Measurements from ENCODE around the gene XYLB. TPM values are rescaled to one million over a fixed set of nuclear protein-coding genes. Genes with fewer than 3 reads are reported as not detected.

The XYLB gene
- total RNA-seq, 1 donor from 2014 or later: 1.4 TPM

GRCh38 chr3:38364721-38365400 lies 18.3 kb downstream of the XYLB start:
- DNase-seq (ENCODE audit: low spot score): no peak

GRCh38 chr3:38365469-38366062 lies 19.0 kb downstream of the XYLB start:
- DNase-seq (ENCODE audit: low spot score): no peak

- no peak for DNase-seq (ENCODE audit: low spot score)
These were observed 19.5 kb downstream of the XYLB start for GRCh38 chr3:38366082-38366481.

DNA sequence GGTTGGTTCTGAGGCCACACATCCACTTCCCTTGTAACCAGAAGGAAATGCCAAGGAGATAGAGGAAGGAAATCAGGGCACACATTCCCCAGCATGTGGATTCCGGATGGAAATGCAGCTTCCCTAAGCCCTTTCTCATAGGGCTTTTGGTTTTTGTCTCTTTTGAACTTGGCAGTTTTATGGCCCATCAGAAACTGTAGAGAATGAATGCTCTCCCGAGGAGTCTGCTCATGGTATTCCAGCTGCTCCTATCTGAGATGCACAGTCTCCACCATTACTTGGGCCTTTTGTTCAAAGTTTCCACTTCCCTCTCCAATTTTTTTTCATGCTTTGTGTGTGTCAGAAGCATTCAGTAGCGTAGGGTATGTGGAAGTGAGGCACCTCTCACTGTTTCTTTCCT lies 21.2 kb downstream of the XYLB start:
- DNase-seq (ENCODE audit: low spot score): peak; percentile 89

- DNase-seq (ENCODE audit: low spot score): no peak
These were observed 21.7 kb downstream of the XYLB start for GRCh38 chr3:38368238-38368637.

DNA sequence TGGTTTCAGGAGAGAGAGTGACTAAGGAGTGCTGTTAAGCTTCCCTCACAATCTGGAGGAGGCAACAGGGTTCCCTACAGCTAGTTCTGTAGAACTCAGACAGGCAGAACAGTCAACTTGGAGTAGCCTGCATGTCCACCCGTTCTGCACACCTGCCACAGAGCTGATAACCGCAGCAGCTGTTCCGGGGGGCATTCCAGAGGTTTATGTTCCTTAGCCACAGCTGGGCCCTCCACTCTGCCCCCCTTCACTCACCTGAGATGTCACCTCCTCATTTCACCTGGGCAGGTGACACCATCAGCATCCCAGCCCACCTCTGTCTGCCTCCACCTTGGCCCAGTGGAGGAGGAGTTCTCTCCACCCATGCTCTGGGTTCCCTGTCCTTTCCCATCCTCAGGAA lies 22.6 kb downstream of the XYLB start:
- no peak for DNase-seq (ENCODE audit: low spot score)

- no peak for DNase-seq (ENCODE audit: low spot score)
These were observed 23.6 kb downstream of the XYLB start for GRCh38 chr3:38370149-38370548.

GRCh38 chr3:38370861-38371260 lies 24.3 kb downstream of the XYLB start:
- DNase-seq (ENCODE audit: low spot score): no peak

- DNase-seq (ENCODE audit: low spot score): peak; percentile 22
These were observed 25.1 kb downstream of the XYLB start for GRCh38 chr3:38371541-38372213.

DNA sequence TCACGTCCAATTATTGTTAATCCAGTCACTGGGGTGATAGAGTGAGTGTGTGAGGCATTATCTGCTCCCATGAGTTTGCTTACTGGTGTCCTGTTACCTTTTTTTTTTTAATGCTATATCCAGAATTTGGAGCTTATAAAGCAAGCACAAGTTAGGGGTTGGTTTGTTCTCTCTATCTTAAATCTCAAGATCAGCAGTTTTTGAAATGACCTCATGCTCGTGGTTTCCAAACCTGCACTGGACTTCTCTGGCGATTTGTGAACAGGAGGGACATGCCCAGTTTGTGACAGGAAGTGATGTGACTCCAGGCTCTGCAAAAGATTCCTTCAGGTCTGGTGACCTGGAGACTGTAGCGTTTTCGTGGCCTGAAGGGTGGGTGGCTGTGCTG lies 25.6 kb downstream of the XYLB start:
- DNase-seq (ENCODE audit: low spot score): no peak

GRCh38 chr3:38374221-38374620 lies 27.6 kb downstream of the XYLB start:
- no peak for DNase-seq (ENCODE audit: low spot score)

- DNase-seq (ENCODE audit: low spot score): no peak
These were observed 28.5 kb downstream of the XYLB start for GRCh38 chr3:38375072-38375471.

- DNase-seq (ENCODE audit: low spot score): no peak
These were observed 29.0 kb downstream of the XYLB start for GRCh38 chr3:38375488-38376097.

DNA sequence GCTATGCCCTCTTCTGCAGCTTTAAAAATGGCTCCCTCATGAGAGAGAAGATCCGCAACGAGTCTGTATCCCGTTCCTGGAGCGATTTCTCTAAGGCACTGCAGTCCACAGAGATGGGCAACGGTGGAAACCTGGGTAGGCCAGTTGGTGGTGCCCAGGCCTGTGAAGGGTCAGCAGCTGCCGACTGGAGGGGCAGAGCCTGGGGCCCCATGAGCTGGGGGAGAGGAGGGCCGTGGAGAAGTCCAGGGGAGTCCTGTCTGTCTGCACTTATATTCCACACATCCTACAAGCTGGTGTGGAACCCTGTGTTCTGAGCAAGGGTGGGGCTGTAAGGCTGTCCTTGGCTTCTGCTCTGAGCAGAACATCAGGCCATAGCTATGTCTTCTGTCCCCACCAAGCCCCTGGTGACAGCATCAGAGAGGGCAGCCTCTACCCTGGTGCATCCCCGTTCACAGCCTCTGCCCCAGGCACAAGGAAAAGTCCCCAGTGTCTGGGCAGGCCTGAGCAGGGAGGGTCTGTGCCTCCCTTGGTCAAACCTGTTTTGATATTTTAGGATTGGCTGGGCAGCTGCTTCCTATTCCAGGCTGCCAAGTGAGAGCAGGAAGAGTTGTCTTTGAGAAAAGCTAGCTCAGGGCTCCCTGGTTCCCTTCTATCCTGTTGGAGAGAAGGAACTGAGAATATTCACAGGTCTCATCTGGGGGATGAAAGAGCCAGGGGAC lies 29.7 kb downstream of the XYLB start:
- no peak for DNase-seq (ENCODE audit: low spot score)

DNA sequence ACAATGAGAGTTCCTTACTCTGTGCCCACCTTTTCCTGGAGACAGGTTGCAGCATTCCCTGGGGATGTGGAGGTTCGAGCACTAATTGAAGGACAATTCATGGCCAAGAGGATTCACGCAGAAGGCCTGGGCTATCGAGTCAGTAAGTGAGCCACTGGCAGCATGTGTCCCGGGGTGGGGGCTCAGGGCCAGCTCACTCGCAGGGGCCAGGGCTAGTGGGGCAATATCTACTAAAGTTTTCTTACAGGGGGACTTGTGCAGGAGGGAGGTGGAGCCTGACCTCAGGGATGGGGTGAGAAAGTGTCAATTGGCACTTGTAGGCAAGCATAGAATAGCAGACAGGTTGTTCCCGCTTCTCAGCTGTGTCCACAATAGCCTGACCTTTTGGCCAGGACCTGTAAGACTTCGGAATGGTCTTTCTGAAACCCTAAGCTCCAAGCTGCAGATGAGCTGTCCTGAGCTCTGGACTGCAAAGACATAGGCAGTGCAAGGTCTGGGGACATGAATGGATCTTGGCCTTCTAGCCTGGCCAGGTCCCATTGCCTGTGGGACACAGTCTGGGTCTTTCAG lies 32.7 kb downstream of the XYLB start:
- DNase-seq (ENCODE audit: low spot score): no peak

- no peak for DNase-seq (ENCODE audit: low spot score)
These were observed 36.0 kb downstream of the XYLB start for GRCh38 chr3:38382506-38383080.

DNA sequence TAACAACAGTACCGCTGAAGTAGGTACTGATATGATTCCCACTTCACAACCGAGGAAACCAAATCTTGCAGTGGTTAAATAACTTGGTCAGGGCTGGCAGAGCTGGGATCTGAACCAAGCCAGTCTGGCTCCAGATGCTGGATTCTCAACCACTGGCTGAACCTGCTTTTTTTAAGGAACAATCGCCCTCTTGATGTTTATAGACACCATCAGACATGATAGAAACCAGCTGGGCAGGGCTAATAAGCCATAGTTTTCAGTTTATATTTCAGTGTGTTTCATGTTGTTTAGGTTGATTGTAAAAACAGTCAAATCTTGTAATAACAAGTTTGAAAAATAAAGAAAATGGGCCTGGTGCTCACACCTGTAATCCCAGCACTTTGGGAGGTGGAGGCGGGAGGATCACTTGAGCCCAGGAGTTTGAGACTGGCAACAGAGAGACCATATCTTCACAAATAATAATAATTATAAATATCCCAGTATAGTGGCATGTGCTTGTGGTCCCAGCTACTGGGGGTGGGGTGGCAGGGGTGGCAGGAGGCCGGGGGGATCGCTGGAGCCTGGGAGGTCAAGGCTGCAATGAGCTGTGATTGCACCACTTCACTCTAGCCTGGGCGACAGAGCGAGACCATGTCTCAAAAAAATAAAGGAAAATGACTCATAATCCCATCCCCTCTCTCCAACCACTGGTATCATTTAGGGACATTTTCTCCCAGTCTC lies 36.7 kb downstream of the XYLB start:
- no peak for DNase-seq (ENCODE audit: low spot score)

GRCh38 chr3:38386992-38387750 lies 40.6 kb downstream of the XYLB start:
- DNase-seq (ENCODE audit: low spot score): no peak

- no peak for DNase-seq (ENCODE audit: low spot score)
These were observed 41.3 kb downstream of the XYLB start for GRCh38 chr3:38387862-38388261.

DNA sequence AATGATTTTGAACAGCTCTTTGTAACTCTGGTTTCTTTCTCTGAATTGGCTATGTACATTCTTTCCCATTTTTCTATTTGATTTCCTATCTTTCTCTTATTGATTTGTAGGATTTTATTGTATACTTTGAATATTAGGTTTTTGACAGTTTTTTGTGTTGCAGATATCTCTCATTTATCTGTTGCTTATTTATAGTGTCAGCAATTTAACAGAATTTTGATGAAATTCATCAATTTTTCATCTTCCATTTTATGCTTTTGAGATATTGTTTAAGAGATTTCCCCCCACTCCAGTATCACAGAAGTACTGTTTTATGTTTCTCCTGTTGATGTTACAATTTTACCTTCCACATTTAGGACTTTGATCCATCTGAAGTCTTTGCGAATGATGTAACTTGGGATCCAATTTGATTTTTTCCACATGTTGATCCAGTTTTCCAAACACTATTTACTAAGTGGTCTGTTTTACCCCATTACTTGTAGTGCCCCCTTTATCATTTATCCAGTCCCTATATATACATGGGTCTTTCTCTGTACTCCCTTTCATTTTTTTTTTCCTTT lies 46.1 kb downstream of the XYLB start:
- DNase-seq (ENCODE audit: low spot score): no peak

Data from umbilical cord (tissue), 2 donors.